HG02642 (cell line): ENCODE measurements around the gene MAGOHB.
"Not testable (repeated sequence)": the region's sequence is repeated elsewhere in the genome, so short reads cannot be mapped to it uniquely, and the experiment has no call there.

Source experiments
- ATAC-seq: cut with Tn5 transposase; IDR thresholded peaks from one replicate; pipeline ENCODE4 v1.9.1; 2021; ENCODE audit warnings: mild to moderate bottlenecking; ENCODE audit not compliant: unreplicated experiment, poor library complexity

The MAGOHB gene

DNA sequence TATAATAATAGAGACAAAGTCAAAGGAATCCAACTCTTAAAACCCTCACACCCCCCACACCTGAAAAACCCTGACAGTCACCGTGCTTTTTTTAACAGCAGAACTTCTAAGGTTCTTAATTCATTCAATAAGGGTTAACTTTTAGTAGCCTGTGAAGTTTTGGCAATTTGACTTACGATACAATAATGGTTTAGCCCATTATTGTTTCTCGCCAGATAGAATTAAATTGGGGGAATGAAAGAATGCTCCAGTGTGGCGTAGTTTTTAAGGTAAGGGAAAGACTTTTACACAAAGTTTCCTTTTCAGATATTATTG, 604 bp upstream of the MAGOHB start:
- ATAC-seq: no peak

DNA sequence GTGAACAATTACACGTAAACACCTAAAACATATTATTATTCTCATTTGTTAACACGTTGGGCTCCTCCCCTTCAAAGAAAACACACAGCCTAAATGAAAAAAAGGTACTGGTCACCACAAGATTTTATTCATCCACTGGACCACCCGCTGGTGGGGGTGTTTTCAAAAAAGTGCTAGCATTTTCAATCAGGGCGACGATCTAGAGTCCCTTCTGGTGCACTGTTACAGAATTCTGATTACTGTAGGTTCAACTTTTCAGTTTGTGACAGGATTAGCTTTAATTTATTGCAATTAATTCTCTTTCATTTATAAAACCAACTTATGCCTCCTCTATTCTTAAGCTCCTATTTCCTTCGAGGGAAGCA, 443 bp downstream of the MAGOHB start:
- peak; percentile 17 for ATAC-seq

DNA sequence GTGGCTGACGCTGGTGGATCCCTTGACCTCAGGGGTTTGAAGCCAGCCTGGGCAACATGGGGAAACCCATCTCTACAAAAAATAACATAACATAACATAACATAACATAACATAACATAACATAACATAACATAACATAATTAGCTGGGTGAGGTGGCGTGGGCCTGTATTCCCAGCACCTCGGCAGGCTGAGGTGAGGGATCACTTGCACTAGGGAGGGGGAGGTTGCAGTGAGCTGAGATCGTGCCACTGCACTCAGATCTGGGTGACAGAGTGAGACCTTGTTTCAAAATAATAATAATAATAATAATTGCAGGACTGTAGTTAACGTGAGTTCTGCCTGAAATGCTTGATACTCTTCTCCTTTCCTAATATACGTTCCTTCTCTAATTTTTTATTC, 1.3 kb downstream of the MAGOHB start:
- ATAC-seq: no peak

- ATAC-seq: not testable (repeated sequence)
Observed at GRCh38 chr12:10611258-10611657, 2.2 kb downstream of the MAGOHB start.

GRCh38 chr12:10610188-10610587, 3.2 kb downstream of the MAGOHB start:
- ATAC-seq: no peak

DNA sequence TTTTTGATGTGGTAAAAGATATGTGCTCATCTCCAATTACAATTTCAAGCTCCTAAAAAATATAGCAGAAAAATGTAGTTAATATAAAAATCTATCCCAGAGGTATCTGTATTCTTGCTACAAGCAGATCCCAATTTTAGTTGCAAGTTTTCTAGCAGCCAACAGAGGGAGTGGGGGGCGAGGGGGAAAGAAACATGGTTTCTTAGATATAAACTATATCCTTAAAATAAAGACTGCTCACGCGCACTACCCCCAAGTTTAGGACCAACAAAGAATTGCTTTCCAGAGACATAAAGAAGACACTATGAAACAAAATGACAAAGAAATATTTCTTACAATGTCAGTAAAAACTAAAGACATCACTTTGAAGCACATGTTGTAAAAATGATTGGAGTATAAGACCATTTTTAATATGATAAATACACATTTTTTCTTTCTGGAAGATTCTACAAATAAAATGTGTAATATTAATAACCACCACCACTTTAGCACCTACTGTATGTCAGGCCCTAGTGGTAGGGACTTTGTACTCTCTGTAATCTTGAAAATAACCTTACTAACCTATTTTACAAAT, 5.4 kb downstream of the MAGOHB start:
- ATAC-seq: no peak

DNA sequence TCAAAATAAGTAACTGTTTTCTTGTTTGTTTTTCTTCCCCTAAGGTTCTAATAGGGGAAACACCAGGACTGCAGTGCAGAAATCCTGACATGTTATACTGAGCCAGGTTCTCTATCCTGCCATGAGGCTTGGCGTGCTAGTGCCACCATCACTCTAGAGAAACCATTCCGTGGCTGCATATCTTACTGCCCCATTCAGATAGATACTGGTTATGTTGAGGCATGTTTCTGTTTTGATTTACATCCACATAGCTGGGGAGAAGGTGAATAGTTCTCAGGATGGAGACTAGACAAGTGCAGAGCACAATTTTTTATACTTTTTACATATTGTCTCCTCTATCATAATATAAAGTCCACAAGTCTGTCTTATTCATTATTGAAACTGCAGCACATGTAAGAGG, 11.5 kb downstream of the MAGOHB start:
- ATAC-seq: no peak

- no peak for ATAC-seq
Observed at GRCh38 chr12:10600988-10601387, 12.4 kb downstream of the MAGOHB start.

- no peak for ATAC-seq
Observed at GRCh38 chr12:10595881-10596280, 17.5 kb downstream of the MAGOHB start.

GRCh38 chr12:10590966-10591365, 22.4 kb downstream of the MAGOHB start:
- no peak for ATAC-seq

- no peak for ATAC-seq
Observed at GRCh38 chr12:10584415-10584814, 29.0 kb downstream of the MAGOHB start.

GRCh38 chr12:10582704-10583103, 30.7 kb downstream of the MAGOHB start:
- no peak for ATAC-seq

DNA sequence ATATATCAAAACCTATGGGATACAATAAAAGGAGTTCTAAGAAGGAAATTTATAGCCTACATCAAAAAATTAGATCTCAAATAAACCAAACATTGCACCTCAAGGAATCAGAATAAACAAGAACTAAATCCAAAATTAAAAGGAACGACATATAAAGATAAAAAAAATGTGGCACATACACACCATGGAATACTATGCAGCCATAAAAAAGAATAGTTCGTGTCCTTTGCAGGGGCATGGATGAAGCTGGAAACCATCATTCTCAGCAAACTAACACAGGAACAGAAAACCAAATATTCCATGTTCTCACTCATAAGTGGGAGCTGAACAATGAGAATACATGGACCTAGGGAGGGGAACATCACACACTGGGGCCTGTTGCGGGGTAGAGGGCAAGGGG, 31.3 kb downstream of the MAGOHB start:
- ATAC-seq: not testable (repeated sequence)

GRCh38 chr12:10574307-10574706, 39.1 kb downstream of the MAGOHB start:
- ATAC-seq: no peak

DNA sequence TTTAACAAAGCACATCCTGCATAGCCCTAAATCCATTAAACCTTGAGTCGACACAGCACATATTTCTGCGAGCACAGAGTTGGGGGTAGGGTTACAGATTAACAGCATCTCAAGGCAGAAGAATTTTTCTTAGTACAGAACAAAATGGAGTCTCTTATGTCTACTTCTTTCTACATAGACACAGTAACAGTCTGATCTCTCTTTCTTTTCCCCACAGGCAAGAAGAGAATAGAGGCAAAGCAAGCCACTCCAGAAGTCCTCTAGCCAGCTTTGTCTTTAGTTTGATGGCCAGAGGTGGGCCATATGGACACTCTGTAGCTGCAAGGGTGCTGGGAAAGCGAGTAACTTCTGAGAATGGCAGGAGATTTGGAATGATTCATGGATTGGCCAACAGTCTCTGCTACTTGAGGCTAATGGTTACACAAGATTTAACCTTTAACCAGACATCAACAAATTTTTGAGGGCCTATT, 41.4 kb downstream of the MAGOHB start:
- ATAC-seq: not testable (repeated sequence)

- ATAC-seq: no peak
Observed at GRCh38 chr12:10571141-10571540, 42.3 kb downstream of the MAGOHB start.

- ATAC-seq: no peak
Observed at GRCh38 chr12:10567813-10568212, 45.6 kb downstream of the MAGOHB start.

DNA sequence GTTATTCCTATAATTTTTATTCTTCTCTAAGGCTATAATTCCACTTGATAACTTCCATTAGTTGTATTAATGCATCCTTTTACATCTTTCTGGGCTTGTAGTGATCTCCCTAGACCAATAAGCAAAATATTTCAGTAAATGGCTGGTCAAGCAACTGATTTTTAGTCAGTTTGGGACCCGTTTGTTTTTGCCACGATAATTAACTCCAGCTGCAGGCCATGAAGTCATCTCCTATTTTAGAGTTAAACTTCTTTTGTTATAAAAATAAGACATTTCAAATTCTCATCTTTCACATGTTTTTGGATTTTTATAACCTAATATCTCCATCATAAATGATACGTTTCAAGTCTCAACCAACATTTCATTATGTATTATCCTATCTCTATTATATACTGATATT, 49.4 kb downstream of the MAGOHB start:
- ATAC-seq: no peak

- ATAC-seq: no peak
Observed at GRCh38 chr12:10563002-10563401, 50.4 kb downstream of the MAGOHB start.

- no peak for ATAC-seq
Observed at GRCh38 chr12:10562306-10562933, 51.0 kb downstream of the MAGOHB start.

GRCh38 chr12:10559244-10559643, 54.2 kb downstream of the MAGOHB start:
- ATAC-seq: no peak

DNA sequence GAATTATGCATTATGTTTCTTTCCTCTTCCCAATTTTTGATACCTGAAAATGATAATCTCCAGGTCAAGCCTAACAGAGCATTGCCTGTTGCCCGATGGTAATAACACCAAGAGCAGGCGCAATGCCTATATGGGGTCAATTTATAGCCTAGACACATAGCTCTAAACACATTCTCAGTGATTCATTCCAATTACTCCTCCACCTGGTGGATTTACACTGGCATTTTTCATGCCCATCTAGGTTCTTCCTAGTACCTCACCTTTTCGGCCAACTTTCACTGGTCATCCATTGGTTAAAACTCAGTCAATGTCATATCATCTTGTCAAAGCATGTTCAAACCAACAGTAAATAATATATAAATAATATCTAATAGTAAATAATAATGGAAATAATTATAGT, 54.6 kb downstream of the MAGOHB start:
- no peak for ATAC-seq

- no peak for ATAC-seq
Observed at GRCh38 chr12:10558301-10558700, 55.1 kb downstream of the MAGOHB start.
